SK-N-SH (cell line): Measurements from ENCODE around the gene TSSK3. TPM values are rescaled to one million over a fixed set of nuclear protein-coding genes. Genes with fewer than 3 reads are reported as not detected.
A peak's percentile ranks its signal among the peaks of the same experiment; 100 is the strongest.

Experiments
- CTCF ChIA-PET: fragments of 300-600, 350-600 bp; formaldehyde crosslinking; extraction: SDS; loops from one replicate; lab custom pipeline; 2021; lab: Yijun Ruan, JAX
- POLR2A ChIA-PET: fragments of 350-600 bp; sonication (Branson Sonifier 250); formaldehyde crosslinking; extraction: SDS; loops from one replicate; lab custom pipeline; 2020; ENCODE audit warnings: antibody characterized with exemption, inconsistent platforms; lab: Yijun Ruan, JAX
- DNase-seq: peaks from one replicate; pipeline ENCODE4 v3.0.0; 2012
- H2AFZ ChIP-seq: fragments of 200-600 bp; sonication (generic); 2 replicates; pipeline ENCODE4 v1.8.1; 2016; ENCODE audit warnings: antibody characterized with exemption, mild to moderate bottlenecking, low read depth
- H3F3A ChIP-seq: fragments of 200-600 bp; sonication (generic); replicated peaks from 2 replicates; pipeline ENCODE3; 2016; ENCODE audit warnings: antibody characterized with exemption, mild to moderate bottlenecking; ENCODE audit not compliant: insufficient read depth
- H3K27ac ChIP-seq, 2 experiments: fragments of 200-500 bp in 1 of 2; fragments of 200-600 bp in 1 of 2; sonication (Bioruptor generic) in 1 of 2; sonication (generic), shearing (Covaris generic) in 1 of 2; 2 replicates each; pipeline versions ENCODE4 v1.5.1 to v1.6.1; 2014 to 2016; ENCODE audit warnings: low read depth in 2 of 2, inconsistent platforms in 1 of 2, low read length in 1 of 2, mild to moderate bottlenecking in 1 of 2, mixed read lengths in 1 of 2
- H3K27me3 ChIP-seq: fragments of 200-600 bp; sonication (generic), shearing (Covaris generic); 2 replicates; pipeline ENCODE4 v1.6.1; 2016; ENCODE audit warnings: mixed run types; ENCODE audit not compliant: insufficient read depth
- H3K36me3 ChIP-seq, 2 experiments: fragments of 200-500 bp in 1 of 2; fragments of 200-600 bp in 1 of 2; sonication (Bioruptor generic) in 1 of 2; sonication (generic) in 1 of 2; replicated peaks in 1 of 2; 2 replicates each; pipeline versions ENCODE3 to v1.5.1; 2014 to 2016; ENCODE audit warnings: low read length in 1 of 2, mild to moderate bottlenecking in 1 of 2; ENCODE audit not compliant: insufficient read depth in 2 of 2, control insufficient read depth in 1 of 2
- H3K4me1 ChIP-seq, 2 experiments: fragments of 200-500 bp in 1 of 2; fragments of 200-600 bp in 1 of 2; sonication (Bioruptor generic) in 1 of 2; sonication (generic), shearing (Covaris generic) in 1 of 2; 2 replicates each; pipeline versions ENCODE4 v1.5.1 to v1.6.1; 2014 to 2016; ENCODE audit warnings: low read depth in 1 of 2, low read length in 1 of 2, mixed run types in 1 of 2; ENCODE audit not compliant: insufficient read depth in 2 of 2, control insufficient read depth in 1 of 2
- H3K4me2 ChIP-seq: fragments of 200-600 bp; sonication (generic), shearing (Covaris generic); 2 replicates; pipeline ENCODE4 v1.6.1; 2017; ENCODE audit warnings: mixed run types
- H3K4me3 ChIP-seq, 2 experiments: fragments of 200-500 bp in 1 of 2; fragments of 200-600 bp in 1 of 2; sonication (Bioruptor generic) in 1 of 2; sonication (generic), shearing (Covaris generic) in 1 of 2; 2 replicates each; pipeline versions ENCODE4 v1.5.1 to v1.8.1; 2014 to 2016; ENCODE audit warnings: low read depth in 2 of 2, inconsistent platforms in 1 of 2, low read length in 1 of 2, mild to moderate bottlenecking in 1 of 2, mixed read lengths in 1 of 2, moderate library complexity in 1 of 2
- H3K79me2 ChIP-seq: fragments of 200-600 bp; sonication (generic); 2 replicates; pipeline ENCODE4 v1.8.1; 2017; ENCODE audit warnings: mild to moderate bottlenecking; ENCODE audit not compliant: insufficient read depth
- H3K9ac ChIP-seq: fragments of 200-600 bp; sonication (generic); 2 replicates; pipeline ENCODE4 v1.6.1; 2017; ENCODE audit warnings: mixed run types
- H3K9me2 ChIP-seq: fragments of 200-600 bp; sonication (generic); 2 replicates; pipeline ENCODE4 v1.6.1; 2017; ENCODE audit warnings: mixed run types
- H3K9me3 ChIP-seq: fragments of 200-600 bp; sonication (generic); 2 replicates; pipeline ENCODE4 v1.6.1; 2017; ENCODE audit warnings: mixed run types, mild to moderate bottlenecking, moderate library complexity
- H4K20me1 ChIP-seq: fragments of 200-600 bp; sonication (generic); 2 replicates; pipeline ENCODE4 v1.6.1; 2017; ENCODE audit warnings: mild to moderate bottlenecking, mixed run types; ENCODE audit not compliant: insufficient read depth
- CHD2 ChIP-seq: fragments of 150-350 bp; IDR thresholded peaks from 2 replicates; pipeline ENCODE4 v1.6.1; 2018; ENCODE audit warnings: low read length; ENCODE audit not compliant: partially characterized antibody
- ELF1 ChIP-seq: IDR thresholded peaks from 2 replicates; pipeline ENCODE4 v1.4.0; 2012
- EP300 ChIP-seq, 2 experiments: IDR thresholded peaks; 2 replicates each; pipeline versions ENCODE4 v1.4.0 to v1.6.1; 2012; ENCODE audit warnings: borderline replicate concordance in 1 of 2, low read depth in 1 of 2, low read length in 1 of 2
- EZH2phosphoT487 ChIP-seq: fragments of 200-600 bp; sonication (generic); IDR thresholded peaks from 2 replicates; pipeline ENCODE4 v1.6.1; 2017; ENCODE audit warnings: low read depth, mixed run types, mild to moderate bottlenecking, antibody characterized with exemption, moderate library complexity, borderline replicate concordance
- FOSL2 ChIP-seq: IDR thresholded peaks from 2 replicates; pipeline ENCODE4 v1.4.0; 2012; ENCODE audit warnings: low read depth, mild to moderate bottlenecking, moderate library complexity, borderline replicate concordance
- FOXJ3 ChIP-seq: sonication (generic); formaldehyde crosslinking; IDR thresholded peaks from 2 replicates; pipeline ENCODE4 v1.5.1; 2020; ENCODE audit warnings: mild to moderate bottlenecking, missing genetic modification reagents
- FOXM1 ChIP-seq: IDR thresholded peaks from 2 replicates; pipeline ENCODE4 v1.4.0; 2012; ENCODE audit warnings: low read depth, mild to moderate bottlenecking
- GABPA ChIP-seq: IDR thresholded peaks from 2 replicates; pipeline ENCODE4 v1.4.0; 2012; ENCODE audit warnings: low read depth, mild to moderate bottlenecking
- MXI1 ChIP-seq: IDR thresholded peaks from 2 replicates; pipeline ENCODE4 v1.6.1; 2012; ENCODE audit warnings: mild to moderate bottlenecking, low read depth, low read length, improper control_type of control experiment
- NFIC ChIP-seq: IDR thresholded peaks from 2 replicates; pipeline ENCODE4 v1.4.0; 2012; ENCODE audit warnings: borderline replicate concordance
- NRF1 ChIP-seq: IDR thresholded peaks from 2 replicates; pipeline ENCODE4 v1.6.1; 2012; ENCODE audit warnings: low read depth, mild to moderate bottlenecking, low read length
- RCOR1 ChIP-seq: fragments of 150-350 bp; IDR thresholded peaks from 2 replicates; pipeline ENCODE4 v1.6.1; 2017; ENCODE audit warnings: antibody characterized with exemption, low read length
- RFX5 ChIP-seq: IDR thresholded peaks from 2 replicates; pipeline ENCODE4 v1.6.1; 2012; ENCODE audit warnings: mild to moderate bottlenecking, improper control_type of control experiment, low read length
- RXRA ChIP-seq: IDR thresholded peaks from 2 replicates; pipeline ENCODE4 v1.4.0; 2012; ENCODE audit warnings: low read depth, mild to moderate bottlenecking, borderline replicate concordance
- SIN3A ChIP-seq: IDR thresholded peaks from 2 replicates; pipeline ENCODE4 v1.6.1; 2012; ENCODE audit warnings: low read depth, mild to moderate bottlenecking, low read length, moderate library complexity, borderline replicate concordance
- SMC3 ChIP-seq: IDR thresholded peaks from 2 replicates; pipeline ENCODE4 v1.6.1; 2012; ENCODE audit warnings: low read depth, low read length, improper control_type of control experiment
- TAF1 ChIP-seq: IDR thresholded peaks from 2 replicates; pipeline ENCODE4 v1.6.1; 2012; ENCODE audit warnings: low read depth, mild to moderate bottlenecking, low read length, moderate library complexity, borderline replicate concordance
- TCF12 ChIP-seq: IDR thresholded peaks from 2 replicates; pipeline ENCODE4 v1.4.0; 2012
- YY1 ChIP-seq: IDR thresholded peaks from 2 replicates; pipeline ENCODE4 v1.4.0; 2012; ENCODE audit warnings: low read depth, mild to moderate bottlenecking
- WGBS: methylation state at CpG from one replicate; pipeline ENCODE4 v1.1.6; 2017; ENCODE audit warnings: low lambda C conversion rate; 5-methylcytosine and 5-hydroxymethylcytosine counted together
- polyA plus RNA-seq, 3 experiments: library from polyadenylated mRNA; depleted of rRNA; stranded (reverse); fragments of >200 nt; gene quantifications; 2 replicates each; pipeline ENCODE4 v1.2.3, GENCODE V29; 2012
- TF ChIP-seq, protein P1 (sequence below): fragments of 150-350 bp; IDR thresholded peaks from 2 replicates; pipeline ENCODE4 v1.6.1; 2017; ENCODE audit warnings: antibody characterized with exemption, low read length, low read depth, borderline replicate concordance
- TF ChIP-seq, protein P2 (sequence below): IDR thresholded peaks from 2 replicates; pipeline ENCODE4 v1.4.0; 2012; ENCODE audit warnings: low read depth, borderline replicate concordance
- TF ChIP-seq, protein P3 (sequence below): IDR thresholded peaks from 2 replicates; pipeline ENCODE4 v1.4.0; 2012; ENCODE audit warnings: low read depth, borderline replicate concordance
- TF ChIP-seq, protein P4 (sequence below): IDR thresholded peaks from 2 replicates; pipeline ENCODE4 v1.4.0; 2012; ENCODE audit warnings: low read depth
- TF ChIP-seq, protein P5 (sequence below): fragments of 150-350 bp; IDR thresholded peaks from 2 replicates; pipeline ENCODE4 v1.6.1; 2016; ENCODE audit warnings: mild to moderate bottlenecking, low read depth, low read length
- TF ChIP-seq, protein P6 (sequence below): IDR thresholded peaks from 2 replicates; pipeline ENCODE4; 2012

Gene TSSK3
- polyA plus RNA-seq, 1 of the 3 experiments (the other 2 are of a cell fraction): 0.28 TPM

DNA sequence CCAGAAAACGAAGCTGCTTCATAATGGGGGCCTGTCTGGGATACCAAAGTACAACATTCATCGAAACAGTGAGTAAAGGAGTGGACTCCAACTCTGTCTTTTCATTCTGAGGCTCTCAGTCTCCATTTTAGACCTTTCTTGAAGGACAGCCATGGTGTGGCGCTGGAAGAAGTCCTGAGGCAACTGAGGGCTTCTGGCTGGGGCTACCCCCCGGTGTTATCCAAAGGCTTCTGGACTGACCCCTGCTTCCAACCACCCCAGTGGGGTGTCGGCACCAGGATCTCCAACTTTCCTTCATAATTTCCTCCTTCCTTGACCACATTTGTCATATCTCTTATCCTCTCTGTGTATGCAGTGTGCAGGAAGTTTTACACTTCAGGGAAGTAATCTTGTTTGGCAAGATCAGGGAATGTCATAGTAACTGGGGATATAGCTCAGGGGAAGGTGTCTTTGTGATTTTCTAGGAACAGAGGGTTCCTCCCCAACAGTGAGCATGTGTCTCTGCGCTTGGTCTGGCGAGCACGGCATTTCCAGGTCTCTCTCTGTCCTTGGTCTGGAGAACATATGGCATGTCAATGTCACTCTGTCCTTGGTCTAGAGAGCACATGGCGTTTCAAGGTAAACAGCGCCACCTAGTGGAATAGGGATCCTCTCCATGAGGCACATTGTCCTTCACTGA, 51.3 kb downstream of the TSSK3 start:
- Histone ChIP-seq H3K4me2 (no peak overlapping the region), H3K79me2 (no peaks in the 10 kb centered on the region), H3K27me3 (no peaks in the 10 kb centered on the region; the same call in none of the 2 replicates), H3K9me2 (no peaks in the 10 kb centered on the region), H3K9me3 (no peaks in the 10 kb centered on the region; the same call in none of the 2 replicates), H3K4me1 (peaks cover 0 to 4% of the 10 kb centered on the region in 2 experiments; a peak in 1 of 4 replicates), H2AFZ (no peak overlapping the region), H3F3A (no peaks in the 10 kb centered on the region), H4K20me1 (no peaks in the 10 kb centered on the region), H3K4me3 (no peak overlapping the region; a peak in 1 of 4 replicates), H3K27ac (no peak overlapping the region), H3K9ac (no peak overlapping the region), H3K36me3 (no peaks in the 10 kb centered on the region)
- CTCF ChIA-PET: interaction anchor here (0.6 to 6.5 kb wide), 13 partner anchors 8 to 458 kb away, joined by 3 to 76 read pairs (median 4); partner anchors contain the start of gene BSDC1
- POLR2A ChIA-PET: no interaction called here
- WGBS: 27% methylated on average over 10 of the region's 10 CpGs
- peak; percentile 66 for DNase-seq
- TF ChIP-seq, protein P1, sequence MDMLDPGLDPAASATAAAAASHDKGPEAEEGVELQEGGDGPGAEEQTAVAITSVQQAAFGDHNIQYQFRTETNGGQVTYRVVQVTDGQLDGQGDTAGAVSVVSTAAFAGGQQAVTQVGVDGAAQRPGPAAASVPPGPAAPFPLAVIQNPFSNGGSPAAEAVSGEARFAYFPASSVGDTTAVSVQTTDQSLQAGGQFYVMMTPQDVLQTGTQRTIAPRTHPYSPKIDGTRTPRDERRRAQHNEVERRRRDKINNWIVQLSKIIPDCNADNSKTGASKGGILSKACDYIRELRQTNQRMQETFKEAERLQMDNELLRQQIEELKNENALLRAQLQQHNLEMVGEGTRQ: no peak
- TF ChIP-seq RFX5 (no peak), ELF1 (no peak), SIN3A (peak; percentile 51; the same call in 1 of the 2 replicates), TAF1 (no peak), YY1 (no peak), FOXM1 (no peak), FOSL2 (no peak), EZH2phosphoT487 (no peak), FOXJ3 (CRISPR knock-in tag) (no peak), CHD2 (peak; percentile 59), RXRA (no peak), RCOR1 (peak; percentile 33; the same call in 1 of the 2 replicates), NRF1 (no peak), GABPA (no peak), TCF12 (no peak), NFIC (no peak), MXI1 (peak; percentile 68; the same call in 1 of the 2 replicates), EP300 (IDR thresholded peaks at IDR 0.05; ENCODE audit: borderline replicate concordance in 1 of 2, low read depth in 1 of 2, low read length in 1 of 2) (no peak), SMC3 (peak; percentile 74)
- TF ChIP-seq, protein P2, sequence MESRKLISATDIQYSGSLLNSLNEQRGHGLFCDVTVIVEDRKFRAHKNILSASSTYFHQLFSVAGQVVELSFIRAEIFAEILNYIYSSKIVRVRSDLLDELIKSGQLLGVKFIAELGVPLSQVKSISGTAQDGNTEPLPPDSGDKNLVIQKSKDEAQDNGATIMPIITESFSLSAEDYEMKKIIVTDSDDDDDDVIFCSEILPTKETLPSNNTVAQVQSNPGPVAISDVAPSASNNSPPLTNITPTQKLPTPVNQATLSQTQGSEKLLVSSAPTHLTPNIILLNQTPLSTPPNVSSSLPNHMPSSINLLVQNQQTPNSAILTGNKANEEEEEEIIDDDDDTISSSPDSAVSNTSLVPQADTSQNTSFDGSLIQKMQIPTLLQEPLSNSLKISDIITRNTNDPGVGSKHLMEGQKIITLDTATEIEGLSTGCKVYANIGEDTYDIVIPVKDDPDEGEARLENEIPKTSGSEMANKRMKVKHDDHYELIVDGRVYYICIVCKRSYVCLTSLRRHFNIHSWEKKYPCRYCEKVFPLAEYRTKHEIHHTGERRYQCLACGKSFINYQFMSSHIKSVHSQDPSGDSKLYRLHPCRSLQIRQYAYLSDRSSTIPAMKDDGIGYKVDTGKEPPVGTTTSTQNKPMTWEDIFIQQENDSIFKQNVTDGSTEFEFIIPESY: no peak
- TF ChIP-seq, protein P3, sequence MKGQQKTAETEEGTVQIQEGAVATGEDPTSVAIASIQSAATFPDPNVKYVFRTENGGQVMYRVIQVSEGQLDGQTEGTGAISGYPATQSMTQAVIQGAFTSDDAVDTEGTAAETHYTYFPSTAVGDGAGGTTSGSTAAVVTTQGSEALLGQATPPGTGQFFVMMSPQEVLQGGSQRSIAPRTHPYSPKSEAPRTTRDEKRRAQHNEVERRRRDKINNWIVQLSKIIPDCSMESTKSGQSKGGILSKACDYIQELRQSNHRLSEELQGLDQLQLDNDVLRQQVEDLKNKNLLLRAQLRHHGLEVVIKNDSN: no peak
- TF ChIP-seq, protein P4, sequence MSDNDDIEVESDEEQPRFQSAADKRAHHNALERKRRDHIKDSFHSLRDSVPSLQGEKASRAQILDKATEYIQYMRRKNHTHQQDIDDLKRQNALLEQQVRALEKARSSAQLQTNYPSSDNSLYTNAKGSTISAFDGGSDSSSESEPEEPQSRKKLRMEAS: peak; percentile 61; the same call in 1 of the 2 replicates
- TF ChIP-seq, protein P5, sequence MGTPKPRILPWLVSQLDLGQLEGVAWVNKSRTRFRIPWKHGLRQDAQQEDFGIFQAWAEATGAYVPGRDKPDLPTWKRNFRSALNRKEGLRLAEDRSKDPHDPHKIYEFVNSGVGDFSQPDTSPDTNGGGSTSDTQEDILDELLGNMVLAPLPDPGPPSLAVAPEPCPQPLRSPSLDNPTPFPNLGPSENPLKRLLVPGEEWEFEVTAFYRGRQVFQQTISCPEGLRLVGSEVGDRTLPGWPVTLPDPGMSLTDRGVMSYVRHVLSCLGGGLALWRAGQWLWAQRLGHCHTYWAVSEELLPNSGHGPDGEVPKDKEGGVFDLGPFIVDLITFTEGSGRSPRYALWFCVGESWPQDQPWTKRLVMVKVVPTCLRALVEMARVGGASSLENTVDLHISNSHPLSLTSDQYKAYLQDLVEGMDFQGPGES: no peak
- TF ChIP-seq, protein P6, sequence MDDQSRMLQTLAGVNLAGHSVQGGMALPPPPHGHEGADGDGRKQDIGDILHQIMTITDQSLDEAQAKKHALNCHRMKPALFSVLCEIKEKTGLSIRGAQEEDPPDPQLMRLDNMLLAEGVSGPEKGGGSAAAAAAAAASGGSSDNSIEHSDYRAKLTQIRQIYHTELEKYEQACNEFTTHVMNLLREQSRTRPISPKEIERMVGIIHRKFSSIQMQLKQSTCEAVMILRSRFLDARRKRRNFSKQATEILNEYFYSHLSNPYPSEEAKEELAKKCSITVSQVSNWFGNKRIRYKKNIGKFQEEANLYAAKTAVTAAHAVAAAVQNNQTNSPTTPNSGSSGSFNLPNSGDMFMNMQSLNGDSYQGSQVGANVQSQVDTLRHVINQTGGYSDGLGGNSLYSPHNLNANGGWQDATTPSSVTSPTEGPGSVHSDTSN: peak; percentile 32; the same call in 1 of the 2 replicates
